Neutrophil (primary cell): ENCODE measurements around the gene SLC7A10.
A peak's percentile ranks its signal among the peaks of the same experiment; 100 is the strongest.

Experiments
- H3K27ac ChIP-seq: fragments of 200-600 bp; sonication (generic); 2 replicates; pipeline ENCODE4 v1.5.1; 2016; ENCODE audit warnings: mild to moderate bottlenecking, moderate library complexity
- H3K27me3 ChIP-seq: fragments of 200-600 bp; sonication (generic); 2 replicates; pipeline ENCODE4 v1.6.0; 2016; ENCODE audit warnings: mild to moderate bottlenecking
- H3K36me3 ChIP-seq: fragments of 200-600 bp; sonication (generic); 2 replicates; pipeline ENCODE4 v1.5.1; 2017
- H3K4me1 ChIP-seq, 2 experiments: fragments of 200-600 bp in 1 of 2; sonication (generic) in 1 of 2; 1 replicate in 1 of 2; 2 replicates in 1 of 2; pipeline versions ENCODE4 v1.5.1 to v1.6.1; 2013 to 2016; ENCODE audit warnings: low read depth in 1 of 2, low read length in 1 of 2, mild to moderate bottlenecking in 1 of 2, moderate library complexity in 1 of 2; ENCODE audit not compliant: control insufficient read depth in 1 of 2, insufficient read depth in 1 of 2
- H3K4me3 ChIP-seq, 2 experiments: fragments of 200-600 bp in 1 of 2; sonication (generic) in 1 of 2; 1 replicate in 1 of 2; 2 replicates in 1 of 2; pipeline ENCODE4 v1.5.1; 2013 to 2016; ENCODE audit warnings: low read depth in 1 of 2, low read length in 1 of 2, mild to moderate bottlenecking in 1 of 2, moderate library complexity in 1 of 2
- H3K9me3 ChIP-seq: fragments of 200-600 bp; sonication (generic); 2 replicates; pipeline ENCODE4 v1.5.1; 2016
- CTCF ChIP-seq: fragments of 200-600 bp; sonication (generic); IDR thresholded peaks from 2 replicates; pipeline ENCODE4 v1.5.1; 2016; ENCODE audit warnings: antibody characterized with exemption

The SLC7A10 gene

GRCh38 chr19:33195645-33196347, 29.9 kb downstream of the SLC7A10 start:
- Histone ChIP-seq H3K27me3 (no peaks in the 10 kb centered on the region), H3K9me3 (no peaks in the 10 kb centered on the region), H3K27ac (peak overlapping the region; percentile 78), H3K4me3 (peak overlapping the region; percentile 64 to 70), H3K36me3 (peaks cover 13% of the 10 kb centered on the region), H3K4me1 (peaks cover 57 to 58% of the 10 kb centered on the region in 2 experiments)
- no peak for TF ChIP-seq CTCF

GRCh38 chr19:33194886-33195644, 30.6 kb downstream of the SLC7A10 start:
- peak overlapping the region; percentile 64 to 70 for H3K4me3 ChIP-seq

GRCh38 chr19:33194532-33194885, 31.1 kb downstream of the SLC7A10 start:
- Histone ChIP-seq H3K4me1 (peaks cover 44 to 45% of the 10 kb centered on the region in 2 experiments), H3K27me3 (no peaks in the 10 kb centered on the region), H3K9me3 (no peaks in the 10 kb centered on the region), H3K36me3 (peaks cover 13% of the 10 kb centered on the region), H3K27ac (peak overlapping the region; percentile 78), H3K4me3 (peak overlapping the region; percentile 64 to 70)
- no peak for TF ChIP-seq CTCF

More at GRCh38 chr19:33194886-33195644, 30.6 kb downstream of the SLC7A10 start:
- peak overlapping the region; percentile 78 for H3K27ac ChIP-seq
- H3K9me3 ChIP-seq = no peaks in the 10 kb centered on the region
- H3K36me3 ChIP-seq = peaks cover 13% of the 10 kb centered on the region
- H3K27me3 ChIP-seq = no peaks in the 10 kb centered on the region
- H3K4me1 ChIP-seq = peaks cover 49 to 51% of the 10 kb centered on the region in 2 experiments
- no peak for TF ChIP-seq CTCF

- TF ChIP-seq CTCF = no peak
- H3K36me3 ChIP-seq = peaks cover 13% of the 10 kb centered on the region
- no peaks in the 10 kb centered on the region for H3K27me3 ChIP-seq
- peaks cover 42 to 43% of the 10 kb centered on the region in 2 experiments for H3K4me1 ChIP-seq
- H3K4me3 ChIP-seq = peak within 1 kb of the TSS; percentile 64 to 70
- no peaks in the 10 kb centered on the region for H3K9me3 ChIP-seq
- H3K27ac ChIP-seq = peak within 1 kb of the TSS; percentile 78
Observed at GRCh38 chr19:33193865-33194362, 31.7 kb downstream of the SLC7A10 start, which contains the start of gene LRP3. Gene LRP3, plus strand, starts transcription at chr19:33194330. Its CDS starts 456 bp downstream, at chr19:33194786.

- H3K9me3 ChIP-seq = no peaks in the 10 kb centered on the region
- no peaks in the 10 kb centered on the region for H3K27me3 ChIP-seq
- H3K36me3 ChIP-seq = peaks cover 11% of the 10 kb centered on the region
- H3K27ac ChIP-seq = no peak overlapping the region
- peaks cover 42 to 43% of the 10 kb centered on the region in 2 experiments for H3K4me1 ChIP-seq
- no peak overlapping the region for H3K4me3 ChIP-seq
- no peak for TF ChIP-seq CTCF
Observed at GRCh38 chr19:33193269-33193864, 32.3 kb downstream of the SLC7A10 start.
